ENCODE measurements around the gene NPRL2. TPM values are rescaled to one million over a fixed set of nuclear protein-coding genes. Genes with fewer than 3 reads are reported as not detected.

The NPRL2 gene
- total and polyA plus RNA-seq, 2 of the 13 experiments (the other 11 are each of a cell fraction or from before 2014, with no cell fraction given) = 30.6 to 51.4 TPM

DNA sequence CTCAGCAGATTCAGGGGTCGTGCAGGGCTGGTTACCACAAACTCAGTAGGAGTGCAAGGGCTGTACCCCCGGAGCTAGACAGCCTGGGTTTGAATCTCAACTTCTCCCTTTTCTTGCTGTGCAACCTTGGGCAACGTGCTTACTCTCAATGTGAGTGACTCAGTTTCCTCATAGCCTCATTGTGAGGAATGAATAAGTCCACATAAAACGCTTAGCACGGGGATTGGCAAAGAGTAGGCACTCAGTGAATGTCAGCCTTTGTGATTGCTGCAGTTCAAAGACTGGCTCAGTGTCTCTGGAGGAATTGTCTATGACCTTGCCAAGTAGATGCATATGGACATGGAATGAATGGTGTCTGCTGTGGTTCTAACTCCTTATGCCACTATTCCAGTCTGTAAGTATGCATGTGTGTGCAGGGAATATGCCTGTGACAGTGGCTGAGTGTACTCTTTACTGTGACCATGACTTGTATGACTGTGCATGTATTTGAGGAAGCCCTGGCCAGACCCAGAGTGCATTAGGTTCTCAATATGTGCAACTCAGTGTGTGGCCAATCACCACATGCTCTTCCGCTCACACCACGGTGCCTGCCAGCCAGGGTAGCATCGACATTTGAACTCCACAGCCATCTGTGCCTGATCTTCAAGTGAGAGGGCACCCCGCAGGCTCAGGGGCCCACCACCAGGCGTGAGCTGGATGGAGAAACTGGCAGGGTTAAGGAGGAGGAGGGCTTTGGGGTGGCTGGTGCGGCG is 50.5 kb downstream of the NPRL2 start (continued):
- TF ChIP-seq ZBTB21 (CRISPR knock-in tag; IDR thresholded peaks at IDR 0.05) (no peak), PHB2 (IDR thresholded peaks at IDR 0.05; ENCODE audit: partially characterized antibody) (no peak), NR2F1 (CRISPR knock-in tag; IDR thresholded peaks at IDR 0.05) (no peak), ATF1 (CRISPR knock-in tag; IDR thresholded peaks at IDR 0.05) (peak; percentile 18; the same call in 1 of the 2 replicates), ZNF709 (CRISPR knock-in tag; IDR thresholded peaks at IDR 0.05) (0 out of 2 replicates have a peak, but pooled peaks have one; percentile 48), NR2F6 (IDR thresholded peaks at IDR 0.05) (no peak), NR2F6 (CRISPR knock-in tag; IDR thresholded peaks at IDR 0.05) (no peak), RBFOX2 (IDR thresholded peaks at IDR 0.05; ENCODE audit: low read depth, low read length) (peak; percentile 30; the same call in 1 of the 2 replicates), ZNF430 (CRISPR knock-in tag; IDR thresholded peaks at IDR 0.05) (0 out of 2 replicates have a peak, but pooled peaks have one; percentile 30), ZNF354B (CRISPR knock-in tag; IDR thresholded peaks at IDR 0.05) (no peak), MXD1 (CRISPR knock-in tag; IDR thresholded peaks at IDR 0.05) (no peak), KMT2A (CRISPR knock-in tag; IDR thresholded peaks at IDR 0.05) (no peak), POLR2AphosphoS2 (IDR thresholded peaks at IDR 0.05; ENCODE audit: low read depth, low read length) (no peak), HBP1 (CRISPR knock-in tag; IDR thresholded peaks at IDR 0.05; ENCODE audit: low read depth) (no peak), PRDM4 (CRISPR knock-in tag; IDR thresholded peaks at IDR 0.05; ENCODE audit: borderline replicate concordance) (no peak), RBAK (CRISPR knock-in tag; IDR thresholded peaks at IDR 0.05) (no peak), IKZF4 (CRISPR knock-in tag; IDR thresholded peaks at IDR 0.05; ENCODE audit: borderline replicate concordance, low read depth, not compliant biosample characterization) (no peak), SP1 (IDR thresholded peaks at IDR 0.05) (no peak), SP1 (CRISPR knock-in tag; IDR thresholded peaks at IDR 0.05) (no peak), KLF15 (CRISPR knock-in tag; IDR thresholded peaks at IDR 0.05; ENCODE audit: borderline replicate concordance) (no peak)
- TF ChIP-seq, protein P1, sequence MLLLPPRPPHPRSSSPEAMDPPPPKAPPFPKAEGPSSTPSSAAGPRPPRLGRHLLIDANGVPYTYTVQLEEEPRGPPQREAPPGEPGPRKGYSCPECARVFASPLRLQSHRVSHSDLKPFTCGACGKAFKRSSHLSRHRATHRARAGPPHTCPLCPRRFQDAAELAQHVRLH (CRISPR knock-in tag; IDR thresholded peaks at IDR 0.05; ENCODE audit: borderline replicate concordance, low read depth) = no peak
- TF ChIP-seq, protein P2, sequence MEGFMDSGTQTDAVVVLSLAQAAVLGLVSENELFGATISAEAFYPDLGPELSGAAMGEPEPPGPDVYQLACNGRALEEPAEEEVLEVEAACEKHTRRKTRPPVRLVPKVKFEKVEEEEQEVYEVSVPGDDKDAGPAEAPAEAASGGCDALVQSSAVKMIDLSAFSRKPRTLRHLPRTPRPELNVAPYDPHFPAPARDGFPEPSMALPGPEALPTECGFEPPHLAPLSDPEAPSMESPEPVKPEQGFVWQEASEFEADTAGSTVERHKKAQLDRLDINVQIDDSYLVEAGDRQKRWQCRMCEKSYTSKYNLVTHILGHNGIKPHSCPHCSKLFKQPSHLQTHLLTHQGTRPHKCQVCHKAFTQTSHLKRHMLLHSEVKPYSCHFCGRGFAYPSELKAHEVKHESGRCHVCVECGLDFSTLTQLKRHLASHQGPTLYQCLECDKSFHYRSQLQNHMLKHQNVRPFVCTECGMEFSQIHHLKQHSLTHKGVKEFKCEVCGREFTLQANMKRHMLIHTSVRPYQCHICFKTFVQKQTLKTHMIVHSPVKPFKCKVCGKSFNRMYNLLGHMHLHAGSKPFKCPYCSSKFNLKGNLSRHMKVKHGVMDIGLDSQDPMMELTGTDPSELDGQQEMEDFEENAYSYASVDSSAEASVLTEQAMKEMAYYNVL (CRISPR knock-in tag; IDR thresholded peaks at IDR 0.05; ENCODE audit: borderline replicate concordance) = no peak
- TF ChIP-seq, protein P3, sequence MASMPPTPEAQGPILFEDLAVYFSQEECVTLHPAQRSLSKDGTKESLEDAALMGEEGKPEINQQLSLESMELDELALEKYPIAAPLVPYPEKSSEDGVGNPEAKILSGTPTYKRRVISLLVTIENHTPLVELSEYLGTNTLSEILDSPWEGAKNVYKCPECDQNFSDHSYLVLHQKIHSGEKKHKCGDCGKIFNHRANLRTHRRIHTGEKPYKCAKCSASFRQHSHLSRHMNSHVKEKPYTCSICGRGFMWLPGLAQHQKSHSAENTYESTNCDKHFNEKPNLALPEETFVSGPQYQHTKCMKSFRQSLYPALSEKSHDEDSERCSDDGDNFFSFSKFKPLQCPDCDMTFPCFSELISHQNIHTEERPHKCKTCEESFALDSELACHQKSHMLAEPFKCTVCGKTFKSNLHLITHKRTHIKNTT (CRISPR knock-in tag; IDR thresholded peaks at IDR 0.05) = no peak

Data from HepG2 (cell line).